ENCODE measurements around the gene AGXT.

- TF ChIP-seq ISL1 (CRISPR knock-in tag; IDR thresholded peaks at IDR 0.05) (no peak), CREB5 (CRISPR knock-in tag; IDR thresholded peaks at IDR 0.05; ENCODE audit: low read depth) (no peak), ARNTL (CRISPR knock-in tag; IDR thresholded peaks at IDR 0.05; ENCODE audit: borderline replicate concordance, low read depth) (no peak), ZC3H10 (CRISPR knock-in tag; IDR thresholded peaks at IDR 0.05) (no peak), ZNF70 (CRISPR knock-in tag; IDR thresholded peaks at IDR 0.05) (no peak), RARB (CRISPR knock-in tag; IDR thresholded peaks at IDR 0.05) (no peak), PATZ1 (CRISPR knock-in tag; IDR thresholded peaks at IDR 0.05; ENCODE audit: borderline replicate concordance) (no peak), PPARA (CRISPR knock-in tag; IDR thresholded peaks at IDR 0.05; ENCODE audit: borderline replicate concordance) (no peak), ZNF565 (CRISPR knock-in tag; conservative IDR thresholded peaks at IDR 0.05; ENCODE audit: low read depth) (no peak), ZFP3 (CRISPR knock-in tag; IDR thresholded peaks at IDR 0.05) (no peak), TOX (CRISPR knock-in tag; IDR thresholded peaks at IDR 0.05; ENCODE audit: borderline replicate concordance) (no peak)
These were observed 6.8 kb downstream of the AGXT start for GRCh38 chr2:240875228-240876034.
